Hepatocyte (in vitro differentiated cells): Measurements from ENCODE around the gene IMMT. TPM values are rescaled to one million over a fixed set of nuclear protein-coding genes. Genes with fewer than 3 reads are reported as not detected.

Experiments
- DNase-seq: peaks from one replicate; pipeline ENCODE4 v3.0.0-alpha.2; 2016; ENCODE audit warnings: low spot score
- H2AFZ ChIP-seq: fragments of 200-600 bp; sonication (generic); 2 replicates; pipeline ENCODE4 v1.6.0; 2016; ENCODE audit warnings: antibody characterized with exemption, mild to moderate bottlenecking
- H3K27ac ChIP-seq: fragments of 200-600 bp; sonication (generic); 2 replicates; pipeline ENCODE4 v1.5.1; 2016; ENCODE audit warnings: mild to moderate bottlenecking
- H3K27me3 ChIP-seq: fragments of 200-600 bp; sonication (generic); 2 replicates; pipeline ENCODE4 v1.6.1; 2016
- H3K36me3 ChIP-seq: fragments of 200-600 bp; sonication (generic); replicated peaks from 2 replicates; pipeline ENCODE4 v1.5.1; 2016; ENCODE audit warnings: low read depth; ENCODE audit not compliant: insufficient read depth
- H3K4me1 ChIP-seq: fragments of 200-600 bp; sonication (generic); 2 replicates; pipeline ENCODE4 v1.5.1; 2016; ENCODE audit warnings: mild to moderate bottlenecking, moderate library complexity; ENCODE audit not compliant: insufficient read depth
- H3K4me2 ChIP-seq: fragments of 200-600 bp; sonication (generic); 2 replicates; pipeline ENCODE4 v1.6.0; 2016
- H3K4me3 ChIP-seq: fragments of 200-600 bp; sonication (generic); 2 replicates; pipeline ENCODE4 v1.5.1; 2016; ENCODE audit warnings: mild to moderate bottlenecking
- H3K79me2 ChIP-seq: fragments of 200-600 bp; sonication (generic); 2 replicates; pipeline ENCODE4 v1.6.0; 2017; ENCODE audit warnings: mild to moderate bottlenecking
- H3K9me2 ChIP-seq: fragments of 200-600 bp; sonication (generic); replicated peaks from 2 replicates; pipeline ENCODE4 v1.6.0; 2017; ENCODE audit warnings: mild to moderate bottlenecking; ENCODE audit not compliant: insufficient read depth
- H3K9me3 ChIP-seq: fragments of 200-600 bp; sonication (generic); 2 replicates; pipeline ENCODE4 v1.5.1; 2016; ENCODE audit warnings: low read depth, mild to moderate bottlenecking
- H4K20me1 ChIP-seq: fragments of 200-600 bp; sonication (generic); 2 replicates; pipeline ENCODE4 v1.6.0; 2016; ENCODE audit warnings: mild to moderate bottlenecking; ENCODE audit not compliant: insufficient read depth, poor library complexity, severe bottlenecking
- EZH2 ChIP-seq: fragments of 200-600 bp; sonication (generic); IDR thresholded peaks from 2 replicates; pipeline ENCODE4 v1.6.1; 2016; ENCODE audit warnings: antibody characterized with exemption, mild to moderate bottlenecking, borderline replicate concordance
- EZH2phosphoT487 ChIP-seq: fragments of 200-600 bp; sonication (generic); IDR thresholded peaks from one replicate; pipeline ENCODE4 v1.6.1; 2018; ENCODE audit warnings: antibody characterized with exemption, mild to moderate bottlenecking, low read depth, moderate library complexity; ENCODE audit not compliant: unreplicated experiment, severe bottlenecking
- WGBS: methylation state at CpG from one replicate; pipeline ENCODE4 v1.1.6; 2016; ENCODE audit warnings: low lambda C conversion rate; ENCODE audit errors: missing lambda C conversion rate; 5-methylcytosine and 5-hydroxymethylcytosine counted together
- polyA plus RNA-seq: library from polyadenylated mRNA; unstranded; fragments of >200 nt; fragmentation: Nextera tagmentation; extraction: Ambion mirVana; gene quantifications from 2 replicates; pipeline ENCODE4 v1.2.1, GENCODE V29; 2016
- total RNA-seq: library from RNA; depleted of rRNA; stranded (reverse); fragments of >200 nt; gene quantifications from 2 replicates; pipeline ENCODE4 v1.2.3, GENCODE V29; 2014
- TF ChIP-seq, protein P1 (sequence below): fragments of 200-600 bp; sonication (generic); IDR thresholded peaks from 2 replicates; pipeline ENCODE4 v1.5.1; 2016; ENCODE audit warnings: antibody characterized with exemption, mild to moderate bottlenecking; ENCODE audit not compliant: poor library complexity

IMMT gene
- total and polyA plus RNA-seq, 2 experiments from 2014 or later, result 60.1 to 67.9 TPM

DNA sequence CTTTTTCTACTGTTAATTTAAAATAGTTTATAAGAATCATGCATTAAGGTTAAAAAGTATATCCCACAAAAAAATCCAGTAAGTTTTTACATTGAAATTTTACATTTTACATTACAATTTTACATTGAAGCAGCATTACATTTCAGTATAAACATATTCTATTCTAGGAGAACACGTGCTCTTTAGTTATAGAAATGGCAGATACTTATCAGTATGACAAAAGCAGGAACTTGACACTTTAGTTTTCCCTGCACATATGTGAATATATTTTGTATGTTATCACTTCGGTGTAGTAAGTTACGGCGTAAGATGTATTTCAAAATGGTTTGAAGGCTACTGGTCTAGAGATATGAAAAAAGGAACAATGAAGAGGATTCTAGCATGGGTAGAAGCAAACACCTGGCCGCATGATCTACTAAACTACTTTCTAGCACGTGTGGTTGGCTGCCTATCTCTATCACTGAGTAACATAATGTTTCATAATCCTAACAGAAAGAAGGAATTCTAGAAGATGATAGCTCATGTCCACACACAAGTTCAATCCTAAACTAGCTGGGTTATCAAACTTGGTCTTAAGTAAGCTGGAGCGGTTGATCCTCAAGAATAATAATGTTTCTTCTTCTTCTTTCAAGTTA, 5.4 kb downstream of the IMMT start:
- 91% methylated on average over 7 of the region's 7 CpGs for WGBS
- no peak for DNase-seq
- TF ChIP-seq EZH2, result no peak
- no peak for TF ChIP-seq EZH2phosphoT487
- TF ChIP-seq, protein P1, sequence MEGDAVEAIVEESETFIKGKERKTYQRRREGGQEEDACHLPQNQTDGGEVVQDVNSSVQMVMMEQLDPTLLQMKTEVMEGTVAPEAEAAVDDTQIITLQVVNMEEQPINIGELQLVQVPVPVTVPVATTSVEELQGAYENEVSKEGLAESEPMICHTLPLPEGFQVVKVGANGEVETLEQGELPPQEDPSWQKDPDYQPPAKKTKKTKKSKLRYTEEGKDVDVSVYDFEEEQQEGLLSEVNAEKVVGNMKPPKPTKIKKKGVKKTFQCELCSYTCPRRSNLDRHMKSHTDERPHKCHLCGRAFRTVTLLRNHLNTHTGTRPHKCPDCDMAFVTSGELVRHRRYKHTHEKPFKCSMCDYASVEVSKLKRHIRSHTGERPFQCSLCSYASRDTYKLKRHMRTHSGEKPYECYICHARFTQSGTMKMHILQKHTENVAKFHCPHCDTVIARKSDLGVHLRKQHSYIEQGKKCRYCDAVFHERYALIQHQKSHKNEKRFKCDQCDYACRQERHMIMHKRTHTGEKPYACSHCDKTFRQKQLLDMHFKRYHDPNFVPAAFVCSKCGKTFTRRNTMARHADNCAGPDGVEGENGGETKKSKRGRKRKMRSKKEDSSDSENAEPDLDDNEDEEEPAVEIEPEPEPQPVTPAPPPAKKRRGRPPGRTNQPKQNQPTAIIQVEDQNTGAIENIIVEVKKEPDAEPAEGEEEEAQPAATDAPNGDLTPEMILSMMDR, result no peak
- Histone ChIP-seq H3K79me2 (peaks cover 97% of the 10 kb centered on the region), H3K4me1 (peaks cover 11% of the 10 kb centered on the region), H2AFZ (no peak overlapping the region), H3K27me3 (no peaks in the 10 kb centered on the region), H3K27ac (no peak overlapping the region), H3K4me2 (no peak overlapping the region), H3K36me3 (no peaks in the 10 kb centered on the region), H3K4me3 (no peak overlapping the region), H4K20me1 (peaks cover 44% of the 10 kb centered on the region), H3K9me3 (no peaks in the 10 kb centered on the region), H3K9me2 (no peaks in the 10 kb centered on the region)

DNA sequence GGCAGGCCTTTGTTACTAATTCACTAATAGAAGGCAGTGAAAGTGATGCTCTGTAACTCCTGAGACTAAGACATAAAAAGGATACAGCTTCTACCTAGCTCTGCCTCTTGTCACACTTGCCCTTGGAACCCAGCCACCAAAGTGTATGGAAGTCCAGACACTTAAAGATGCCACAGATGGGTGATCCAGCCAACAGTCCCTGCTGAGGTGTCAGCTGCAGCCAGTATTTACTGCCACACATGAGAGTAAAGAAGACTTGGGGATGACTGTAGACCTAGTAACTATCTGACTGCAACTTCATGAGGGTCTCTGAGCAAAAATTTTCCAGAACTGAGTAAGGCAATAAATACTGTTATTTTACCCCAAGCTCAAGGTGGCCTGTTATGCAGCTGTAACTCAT, 8.8 kb downstream of the IMMT start:
- H3K27ac ChIP-seq, result no peak overlapping the region
- peaks cover 100% of the 10 kb centered on the region for H3K79me2 ChIP-seq

DNA sequence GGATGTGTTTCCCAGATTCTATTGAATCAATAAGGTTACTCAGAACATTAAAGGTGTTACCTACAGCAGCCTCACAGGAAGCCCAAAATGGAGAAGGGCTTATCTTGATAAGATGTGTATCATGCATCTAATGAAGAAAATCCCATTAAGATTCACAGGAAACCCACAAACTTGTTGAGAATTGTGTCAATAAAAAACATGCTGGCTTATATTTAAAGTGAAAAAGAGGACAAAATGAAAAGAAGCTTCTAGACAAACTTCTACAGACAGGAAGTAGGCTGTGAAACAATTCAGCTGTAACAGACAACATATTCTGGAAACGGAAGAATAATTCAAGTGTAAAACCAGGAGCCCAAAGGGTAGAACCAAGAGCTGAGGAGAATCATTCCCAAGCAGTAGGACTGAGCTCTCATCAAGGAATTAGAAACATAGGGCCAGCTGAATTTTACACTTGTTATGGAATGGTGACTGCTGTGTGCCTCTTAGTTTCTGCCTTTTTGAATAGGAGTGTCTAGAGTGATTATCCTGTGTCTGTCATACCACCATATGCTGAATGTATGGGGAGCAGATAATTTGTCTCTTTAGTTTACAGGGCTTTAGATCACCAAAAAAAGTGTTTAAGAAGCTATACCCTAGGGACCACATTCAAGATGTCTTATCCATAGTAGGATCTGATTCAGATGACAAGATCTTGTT, 9.6 kb downstream of the IMMT start:
- DNase-seq, result no peak
- H3K27me3 ChIP-seq, result no peaks in the 10 kb centered on the region
- H3K9me2 ChIP-seq, result no peaks in the 10 kb centered on the region
- H3K36me3 ChIP-seq, result no peaks in the 10 kb centered on the region
- 76% methylated on average over 1 of the region's 1 CpG for WGBS
- TF ChIP-seq, protein P1, result no peak
- TF ChIP-seq EZH2 (no peak), EZH2phosphoT487 (no peak)
- H3K79me2 ChIP-seq, result peaks cover 100% of the 10 kb centered on the region
- peak overlapping the region; percentile 28 for H3K27ac ChIP-seq
- peaks cover 19% of the 10 kb centered on the region for H4K20me1 ChIP-seq
- H3K4me2 ChIP-seq, result no peak overlapping the region
- no peaks in the 10 kb centered on the region for H3K9me3 ChIP-seq
- H3K4me3 ChIP-seq, result no peak overlapping the region
- no peak overlapping the region for H2AFZ ChIP-seq
- no peaks in the 10 kb centered on the region for H3K4me1 ChIP-seq

More for the DNA sequence above, 8.8 kb downstream of the IMMT start:
- no peak overlapping the region for H2AFZ ChIP-seq
- H3K9me3 ChIP-seq, result no peaks in the 10 kb centered on the region
- H3K36me3 ChIP-seq, result no peaks in the 10 kb centered on the region
- no peaks in the 10 kb centered on the region for H3K4me1 ChIP-seq
- DNase-seq, result no peak
- TF ChIP-seq, protein P1, result no peak
- TF ChIP-seq EZH2 (no peak), EZH2phosphoT487 (no peak)
- H3K4me3 ChIP-seq, result no peak overlapping the region
- H3K27me3 ChIP-seq, result no peaks in the 10 kb centered on the region
- peaks cover 19% of the 10 kb centered on the region for H4K20me1 ChIP-seq
- H3K9me2 ChIP-seq, result no peaks in the 10 kb centered on the region
- H3K4me2 ChIP-seq, result no peak overlapping the region
